ENCODE data around the gene SERPIND1. TPM values are rescaled to one million over a fixed set of nuclear protein-coding genes. Genes with fewer than 3 reads are reported as not detected.

The SERPIND1 gene
- total and polyA plus RNA-seq, 10 of the 15 experiments (the other 5 are each of a cell fraction or from before 2014, with no cell fraction given): 0.08 to 0.85 (median 0.38) TPM; not detected in 1

DNA sequence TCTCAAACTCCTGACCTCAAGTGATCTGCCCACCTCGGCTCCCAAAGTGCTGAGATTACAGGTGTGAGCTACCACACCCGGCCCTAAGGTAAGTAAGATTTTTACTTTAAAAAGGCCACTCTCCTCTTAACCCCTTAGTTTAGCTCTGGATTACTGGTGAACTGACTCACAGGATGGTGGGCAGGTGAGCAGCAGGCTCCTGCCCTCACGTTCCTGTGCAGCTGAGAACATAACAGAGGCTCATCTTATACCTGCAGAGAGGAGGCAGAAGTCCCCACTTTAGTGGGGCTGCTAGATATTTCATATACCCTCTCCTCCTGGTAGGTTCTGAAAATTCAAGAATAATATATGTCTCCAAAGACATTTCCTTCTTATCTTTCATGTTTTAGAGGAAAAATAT, 17.1 kb upstream of the SERPIND1 start:
- Histone ChIP-seq H3K4me2 (ENCODE audit: control insufficient read depth, insufficient read depth) (no peak overlapping the region), H3K4me3 (no peak overlapping the region), H3K27me3 (replicated peaks in 1 of 2; ENCODE audit: control insufficient read depth in 2 of 2, insufficient read depth in 2 of 2, low read length in 1 of 2) (no peaks in the 10 kb centered on the region), H3K9ac (ENCODE audit: control insufficient read depth, insufficient read depth, low read length) (no peak overlapping the region), H3K27ac (ENCODE audit: control insufficient read depth, insufficient read depth) (no peak overlapping the region), H2AFZ (ENCODE audit: control insufficient read depth, low read depth, low read length) (no peak overlapping the region), H4K20me1 (ENCODE audit: control insufficient read depth, insufficient read depth) (no peaks in the 10 kb centered on the region), H3K4me1 (ENCODE audit: control insufficient read depth, insufficient read depth, low read length) (peaks cover 6% of the 10 kb centered on the region), H3K36me3 (ENCODE audit: control insufficient read depth in 2 of 2, insufficient read depth in 2 of 2, low read length in 1 of 2) (peaks cover 2 to 8% of the 10 kb centered on the region in 2 experiments; a peak in 2 of 4 replicates), H3K79me2 (ENCODE audit: control insufficient read depth, insufficient read depth, low read length) (no peaks in the 10 kb centered on the region), H3K9me3 (replicated peaks; ENCODE audit: control insufficient read depth, insufficient read depth, low read length) (no peaks in the 10 kb centered on the region)
- ChIA-PET SMC1A (ENCODE audit: uncharacterized antibody, unreplicated experiment) (interaction anchor here (1.6 kb wide), 1 partner anchor 10 kb away, joined by 3 read pairs; no protein-coding TSS in a partner anchor), POLR2A (interaction anchor here (0.6 to 0.7 kb wide), 2 partner anchors 14 to 341 kb away, joined by 3 to 9 read pairs; no protein-coding TSS in a partner anchor), RAD21 (ENCODE audit: unreplicated experiment) (no interaction called here), CTCF (interaction anchor here (1.5 to 2.2 kb wide), 2 partner anchors 27 to 29 kb away, joined by 3 to 7 read pairs; no protein-coding TSS in a partner anchor)
- ATAC-seq: no peak
- in situ Hi-C loops (cut with MboI) (no loop called here), intact Hi-C loops (cut with micrococcal nuclease; ENCODE audit: unreplicated experiment) (no loop called here)
- no peak for FAIRE-seq
- no TSS peak for BruUV-seq (replicated peaks)
- no peak for DNase-seq (ENCODE audit: low read depth, low spot score)
- TF ChIP-seq EGR1 (IDR thresholded peaks at IDR 0.05; ENCODE audit: borderline replicate concordance in 1 of 2, low read depth in 2 of 2, low read length in 2 of 2) (no peak), CHD4 (IDR thresholded peaks at IDR 0.05) (no peak), CBX3 (IDR thresholded peaks at IDR 0.05; ENCODE audit: borderline replicate concordance, low read depth) (no peak), CREB1 (IDR thresholded peaks at IDR 0.05; ENCODE audit: low read depth) (no peak), CBX5 (IDR thresholded peaks at IDR 0.05; ENCODE audit: low read depth) (no peak), EZH2 (IDR thresholded peaks at IDR 0.05; ENCODE audit: borderline replicate concordance, control insufficient read depth, low read depth, low read length) (no peak), TBL1XR1 (IDR thresholded peaks at IDR 0.05; ENCODE audit: low read depth, low read length) (no peak), SMC3 (IDR thresholded peaks at IDR 0.05; ENCODE audit: borderline replicate concordance, low read length) (no peak), SIX5 (IDR thresholded peaks at IDR 0.05; ENCODE audit: low read depth, low read length, severe bottlenecking) (no peak), RFX5 (IDR thresholded peaks at IDR 0.05; ENCODE audit: low read depth, low read length) (no peak), ZNF24 (IDR thresholded peaks at IDR 0.05) (no peak), NR2F1 (conservative IDR thresholded peaks at IDR 0.05) (no peak), BHLHE40 (IDR thresholded peaks at IDR 0.05; ENCODE audit: borderline replicate concordance in 1 of 2, low read depth in 2 of 2, low read length in 1 of 2) (no peak), HDGF (IDR thresholded peaks at IDR 0.05) (no peak), ATF7 (IDR thresholded peaks at IDR 0.05; ENCODE audit: low read depth) (no peak)
- TF ChIP-seq, protein P1, sequence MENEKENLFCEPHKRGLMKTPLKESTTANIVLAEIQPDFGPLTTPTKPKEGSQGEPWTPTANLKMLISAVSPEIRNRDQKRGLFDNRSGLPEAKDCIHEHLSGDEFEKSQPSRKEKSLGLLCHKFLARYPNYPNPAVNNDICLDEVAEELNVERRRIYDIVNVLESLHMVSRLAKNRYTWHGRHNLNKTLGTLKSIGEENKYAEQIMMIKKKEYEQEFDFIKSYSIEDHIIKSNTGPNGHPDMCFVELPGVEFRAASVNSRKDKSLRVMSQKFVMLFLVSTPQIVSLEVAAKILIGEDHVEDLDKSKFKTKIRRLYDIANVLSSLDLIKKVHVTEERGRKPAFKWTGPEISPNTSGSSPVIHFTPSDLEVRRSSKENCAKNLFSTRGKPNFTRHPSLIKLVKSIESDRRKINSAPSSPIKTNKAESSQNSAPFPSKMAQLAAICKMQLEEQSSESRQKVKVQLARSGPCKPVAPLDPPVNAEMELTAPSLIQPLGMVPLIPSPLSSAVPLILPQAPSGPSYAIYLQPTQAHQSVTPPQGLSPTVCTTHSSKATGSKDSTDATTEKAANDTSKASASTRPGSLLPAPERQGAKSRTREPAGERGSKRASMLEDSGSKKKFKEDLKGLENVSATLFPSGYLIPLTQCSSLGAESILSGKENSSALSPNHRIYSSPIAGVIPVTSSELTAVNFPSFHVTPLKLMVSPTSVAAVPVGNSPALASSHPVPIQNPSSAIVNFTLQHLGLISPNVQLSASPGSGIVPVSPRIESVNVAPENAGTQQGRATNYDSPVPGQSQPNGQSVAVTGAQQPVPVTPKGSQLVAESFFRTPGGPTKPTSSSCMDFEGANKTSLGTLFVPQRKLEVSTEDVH (IDR thresholded peaks at IDR 0.05; ENCODE audit: low read depth, partially characterized antibody): no peak
- TF ChIP-seq, protein P2, sequence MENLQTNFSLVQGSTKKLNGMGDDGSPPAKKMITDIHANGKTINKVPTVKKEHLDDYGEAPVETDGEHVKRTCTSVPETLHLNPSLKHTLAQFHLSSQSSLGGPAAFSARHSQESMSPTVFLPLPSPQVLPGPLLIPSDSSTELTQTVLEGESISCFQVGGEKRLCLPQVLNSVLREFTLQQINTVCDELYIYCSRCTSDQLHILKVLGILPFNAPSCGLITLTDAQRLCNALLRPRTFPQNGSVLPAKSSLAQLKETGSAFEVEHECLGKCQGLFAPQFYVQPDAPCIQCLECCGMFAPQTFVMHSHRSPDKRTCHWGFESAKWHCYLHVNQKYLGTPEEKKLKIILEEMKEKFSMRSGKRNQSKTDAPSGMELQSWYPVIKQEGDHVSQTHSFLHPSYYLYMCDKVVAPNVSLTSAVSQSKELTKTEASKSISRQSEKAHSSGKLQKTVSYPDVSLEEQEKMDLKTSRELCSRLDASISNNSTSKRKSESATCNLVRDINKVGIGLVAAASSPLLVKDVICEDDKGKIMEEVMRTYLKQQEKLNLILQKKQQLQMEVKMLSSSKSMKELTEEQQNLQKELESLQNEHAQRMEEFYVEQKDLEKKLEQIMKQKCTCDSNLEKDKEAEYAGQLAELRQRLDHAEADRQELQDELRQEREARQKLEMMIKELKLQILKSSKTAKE (IDR thresholded peaks at IDR 0.05; ENCODE audit: low read depth, poor library complexity, severe bottlenecking): no peak
- 98% methylated on average over 3 of the region's 3 CpGs for WGBS (ENCODE audit: insufficient coverage, insufficient replicate concordance, low lambda C conversion rate, missing lambda C conversion rate)

Data from GM12878 (cell line).